Fibroblast of skin of abdomen (primary cell): ENCODE data around the gene TRMT10B.
"Not testable (repeated sequence)": the region's sequence is repeated elsewhere in the genome, so short reads cannot be mapped to it uniquely, and the experiment has no call there.

Experiments
- DNase-seq: peaks from one replicate; pipeline ENCODE4 v3.0.0-alpha.2; 2013

TRMT10B gene

GRCh38 chr9:37801287-37801850, 47.8 kb downstream of the TRMT10B start:
- no peak for DNase-seq

GRCh38 chr9:37801959-37802711, 48.5 kb downstream of the TRMT10B start:
- no peak for DNase-seq

GRCh38 chr9:37806271-37806670, 52.7 kb downstream of the TRMT10B start:
- DNase-seq, result no peak

GRCh38 chr9:37809676-37810075, 56.1 kb downstream of the TRMT10B start:
- DNase-seq, result not testable (repeated sequence)

- DNase-seq, result no peak
These were observed 58.4 kb downstream of the TRMT10B start for GRCh38 chr9:37811906-37812476.

- DNase-seq, result no peak
These were observed 59.3 kb downstream of the TRMT10B start for GRCh38 chr9:37812773-37813379.

- DNase-seq, result no peak
These were observed 65.2 kb downstream of the TRMT10B start for GRCh38 chr9:37818849-37819248.

- no peak for DNase-seq
These were observed 66.5 kb downstream of the TRMT10B start for GRCh38 chr9:37820142-37820541.

- DNase-seq, result not testable (repeated sequence)
These were observed 71.6 kb downstream of the TRMT10B start for GRCh38 chr9:37825174-37825573.

- no peak for DNase-seq
These were observed 74.0 kb downstream of the TRMT10B start for GRCh38 chr9:37827483-37828165.
